GM19467 (cell line): ENCODE results near the gene BORCS5.
"Not testable (repeated sequence)": the region's sequence is repeated elsewhere in the genome, so short reads cannot be mapped to it uniquely, and the experiment has no call there.

Experiments
- ATAC-seq: cut with Tn5 transposase; IDR thresholded peaks from one replicate; pipeline ENCODE4 v1.9.1; 2021; ENCODE audit warnings: mild to moderate bottlenecking, moderate library complexity; ENCODE audit not compliant: unreplicated experiment

BORCS5 gene

GRCh38 chr12:12351468-12352185, 5.3 kb upstream of the BORCS5 start:
- ATAC-seq, result not testable (repeated sequence)

GRCh38 chr12:12353276-12353675, 3.6 kb upstream of the BORCS5 start:
- ATAC-seq, result no peak

GRCh38 chr12:12353807-12354206, 3.1 kb upstream of the BORCS5 start:
- ATAC-seq, result no peak

GRCh38 chr12:12356467-12356895, 397 bp upstream of the BORCS5 start:
- no peak for ATAC-seq

GRCh38 chr12:12357719-12358461, 1.0 kb downstream of the BORCS5 start:
- no peak for ATAC-seq

GRCh38 chr12:12358528-12358927, 1.6 kb downstream of the BORCS5 start:
- no peak for ATAC-seq

- no peak for ATAC-seq
Measured at GRCh38 chr12:12364787-12365445, 8.0 kb downstream of the BORCS5 start.

GRCh38 chr12:12365446-12365802, 8.5 kb downstream of the BORCS5 start:
- no peak for ATAC-seq

- no peak for ATAC-seq
Measured at GRCh38 chr12:12365931-12366431, 9.1 kb downstream of the BORCS5 start.

- ATAC-seq, result no peak
Measured at GRCh38 chr12:12366701-12367481, 10.0 kb downstream of the BORCS5 start.

GRCh38 chr12:12367482-12367998, 10.7 kb downstream of the BORCS5 start:
- no peak for ATAC-seq

- ATAC-seq, result no peak
Measured at GRCh38 chr12:12372946-12373722, 16.3 kb downstream of the BORCS5 start.

GRCh38 chr12:12376646-12377448, 20.0 kb downstream of the BORCS5 start:
- no peak for ATAC-seq

GRCh38 chr12:12378616-12379015, 21.7 kb downstream of the BORCS5 start:
- no peak for ATAC-seq

- no peak for ATAC-seq
Measured at GRCh38 chr12:12379831-12380730, 23.2 kb downstream of the BORCS5 start.

GRCh38 chr12:12380949-12381593, 24.2 kb downstream of the BORCS5 start:
- no peak for ATAC-seq

GRCh38 chr12:12381982-12382381, 25.1 kb downstream of the BORCS5 start:
- no peak for ATAC-seq
